ENCODE results near the gene RALGDS. TPM values are rescaled to one million over a fixed set of nuclear protein-coding genes. Genes with fewer than 3 reads are reported as not detected.
"Not testable (repeated sequence)": the region's sequence is repeated elsewhere in the genome, so short reads cannot be mapped to it uniquely, and the experiment has no call there.

The RALGDS gene
- 34.6 TPM for polyA plus RNA-seq (ENCODE audit: insufficient read length)
- long read RNA-seq, donor 1, partial matches to known transcripts: 0 of 5 reads
- long read RNA-seq, donor 1, other reads (novel, unspliced or antisense): 0 of 5 reads
- long read RNA-seq, donor 2, full-length matches to known transcripts: 2 of 2 reads
- long read RNA-seq, donor 2, partial matches to known transcripts: 0 of 2 reads
- long read RNA-seq, donor 2, other reads (novel, unspliced or antisense): 0 of 2 reads
- long read RNA-seq, donor 3: 0 reads
- long read RNA-seq, donor 4, partial matches to known transcripts: 0 of 1 reads
- long read RNA-seq, donor 4, other reads (novel, unspliced or antisense): 0 of 1 reads
- long read RNA-seq, donor 5, partial matches to known transcripts: 0 of 11 reads
- long read RNA-seq, donor 5, other reads (novel, unspliced or antisense): 5 of 11 reads
- long read RNA-seq, donor 6, partial matches to known transcripts: 0 of 3 reads
- long read RNA-seq, donor 6, other reads (novel, unspliced or antisense): 0 of 3 reads
- long read RNA-seq, donor 7, partial matches to known transcripts: 0 of 4 reads
- long read RNA-seq, donor 7, other reads (novel, unspliced or antisense): 0 of 4 reads
- long read RNA-seq, donor 8, partial matches to known transcripts: 0 of 1 reads
- long read RNA-seq, donor 8, other reads (novel, unspliced or antisense): 0 of 1 reads

- peak; percentile 75 for DNase-seq
Observed at GRCh38 chr9:133121198-133121914, at the start of gene RALGDS. Gene RALGDS, minus strand, starts transcription at chr9:133121240. Its CDS starts 86 bp downstream, at chr9:133121154.

- no peak for DNase-seq
Observed at GRCh38 chr9:133170716-133171115, 49.7 kb upstream of the RALGDS start.

- DNase-seq: not testable (repeated sequence)
Observed at GRCh38 chr9:133169687-133170086, 48.6 kb upstream of the RALGDS start.

GRCh38 chr9:133169102-133169501, 48.1 kb upstream of the RALGDS start:
- DNase-seq: no peak

GRCh38 chr9:133168432-133168831, 47.4 kb upstream of the RALGDS start:
- no peak for DNase-seq

GRCh38 chr9:133167769-133168168, 46.7 kb upstream of the RALGDS start:
- DNase-seq: no peak

- no peak for DNase-seq
Observed at GRCh38 chr9:133167096-133167730, 46.2 kb upstream of the RALGDS start.

- DNase-seq: no peak
Observed at GRCh38 chr9:133166392-133166791, 45.4 kb upstream of the RALGDS start.

- DNase-seq: no peak
Observed at GRCh38 chr9:133165452-133165730, 44.4 kb upstream of the RALGDS start.

GRCh38 chr9:133164191-133164590, 43.2 kb upstream of the RALGDS start:
- no peak for DNase-seq

- DNase-seq: no peak
Observed at GRCh38 chr9:133163504-133164172, 42.6 kb upstream of the RALGDS start, which contains the start of gene GBGT1. Gene GBGT1, minus strand, starts transcription at chr9:133163914. Its CDS starts 1,502 bp downstream, at chr9:133162412.

- no peak for DNase-seq
Observed at GRCh38 chr9:133162861-133163503, 41.9 kb upstream of the RALGDS start.

- no peak for DNase-seq
Observed at GRCh38 chr9:133161547-133161950, 40.5 kb upstream of the RALGDS start.

- peak; percentile 41 for DNase-seq
Observed at GRCh38 chr9:133160742-133161546, 39.9 kb upstream of the RALGDS start.

- no peak for DNase-seq
Observed at GRCh38 chr9:133158695-133159094, 37.7 kb upstream of the RALGDS start.

- no peak for DNase-seq
Observed at GRCh38 chr9:133155156-133155555, 34.1 kb upstream of the RALGDS start.

- no peak for DNase-seq
Observed at GRCh38 chr9:133154097-133154989, 33.3 kb upstream of the RALGDS start.

GRCh38 chr9:133153227-133154096, 32.4 kb upstream of the RALGDS start:
- DNase-seq: no peak
